VCaP (cell line): ENCODE measurements around the gene PPP1R8.

Experiments used
- H3K27ac ChIP-seq: fragments of 450-650 bp; 2 replicates; pipeline ENCODE4 v1.5.1; 2017
- CTCF ChIP-seq: fragments of 450-650 bp; conservative IDR thresholded peaks from 2 replicates; pipeline ENCODE4 v1.5.1; 2017; ENCODE audit warnings: mild to moderate bottlenecking, moderate library complexity

The PPP1R8 gene

GRCh38 chr1:27876341-27877114, 45.9 kb downstream of the PPP1R8 start:
- TF ChIP-seq CTCF = no peak
- no peak overlapping the region for H3K27ac ChIP-seq

GRCh38 chr1:27877115-27877416, 46.5 kb downstream of the PPP1R8 start:
- TF ChIP-seq CTCF = no peak
- no peak overlapping the region for H3K27ac ChIP-seq

GRCh38 chr1:27878039-27878438, 47.5 kb downstream of the PPP1R8 start:
- TF ChIP-seq CTCF = no peak
- no peak overlapping the region for H3K27ac ChIP-seq

GRCh38 chr1:27878787-27879335, 48.3 kb downstream of the PPP1R8 start:
- H3K27ac ChIP-seq = no peak overlapping the region
- no peak for TF ChIP-seq CTCF

- H3K27ac ChIP-seq = no peak overlapping the region
- TF ChIP-seq CTCF = no peak
Measured at GRCh38 chr1:27879374-27880082, 48.9 kb downstream of the PPP1R8 start.

GRCh38 chr1:27882543-27882903, 51.9 kb downstream of the PPP1R8 start:
- no peak overlapping the region for H3K27ac ChIP-seq
- TF ChIP-seq CTCF = no peak

- no peak for TF ChIP-seq CTCF
- no peak overlapping the region for H3K27ac ChIP-seq
Measured at GRCh38 chr1:27883536-27883935, 53.0 kb downstream of the PPP1R8 start.
